Measurements from ENCODE around the gene PPA2. TPM values are rescaled to one million over a fixed set of nuclear protein-coding genes. Genes with fewer than 3 reads are reported as not detected.

Gene PPA2
- total RNA-seq, 3 donors from 2014 or later (not counting 1 experiment from before 2014, with no cell fraction given), result 41.6 to 50.6 (median 48.0) TPM

DNA sequence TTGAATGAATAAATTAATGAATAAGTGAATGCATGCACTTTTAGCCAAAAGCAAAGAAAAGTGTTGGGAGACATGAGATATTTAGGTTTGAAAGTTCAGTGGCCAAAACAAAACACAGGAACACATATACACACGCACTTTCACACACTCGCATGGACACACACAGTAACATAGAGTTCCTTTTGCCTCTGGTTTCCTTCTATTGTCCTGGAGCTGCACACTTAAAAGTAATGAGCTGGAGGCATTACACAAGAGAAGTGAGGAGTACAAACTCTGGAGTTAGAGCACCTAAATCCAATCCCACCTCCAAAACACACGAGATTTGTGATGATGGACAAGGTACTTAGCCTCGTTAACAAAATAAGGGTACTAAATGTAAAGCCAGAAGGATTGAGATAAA, 18.7 kb downstream of the PPA2 start:
- Mint-ChIP-seq H3K4me1 (peaks cover 35 to 42% of the 10 kb centered on the region in 2 donors), H3K27ac (no peak overlapping the region), H3K4me3 (no peak overlapping the region), H3K9me3 (peaks cover 0 to 3% of the 10 kb centered on the region in 2 donors), H3K36me3 (no peaks in the 10 kb centered on the region), H3K27me3 (ENCODE audit: low read depth in 2 of 2) (no peaks in the 10 kb centered on the region)
- 97% methylated on average over 4 of the region's 4 CpGs for WGBS (ENCODE audit: insufficient coverage)
- no peak for ATAC-seq
- Histone ChIP-seq H3K4me3 (ENCODE audit: low read length) (no peak overlapping the region), H3K27ac (ENCODE audit: low read length) (no peak overlapping the region), H3K4me1 (ENCODE audit: control insufficient read depth, insufficient read depth, low read length) (no peaks in the 10 kb centered on the region), H3K9me3 (ENCODE audit: control insufficient read depth, insufficient read depth, low read length) (no peaks in the 10 kb centered on the region), H3K36me3 (ENCODE audit: control insufficient read depth, insufficient read depth, low read length) (peaks cover 12% of the 10 kb centered on the region), H3K27me3 (ENCODE audit: control insufficient read depth, insufficient read depth, low read length) (no peaks in the 10 kb centered on the region)
- TF ChIP-seq, protein P1, sequence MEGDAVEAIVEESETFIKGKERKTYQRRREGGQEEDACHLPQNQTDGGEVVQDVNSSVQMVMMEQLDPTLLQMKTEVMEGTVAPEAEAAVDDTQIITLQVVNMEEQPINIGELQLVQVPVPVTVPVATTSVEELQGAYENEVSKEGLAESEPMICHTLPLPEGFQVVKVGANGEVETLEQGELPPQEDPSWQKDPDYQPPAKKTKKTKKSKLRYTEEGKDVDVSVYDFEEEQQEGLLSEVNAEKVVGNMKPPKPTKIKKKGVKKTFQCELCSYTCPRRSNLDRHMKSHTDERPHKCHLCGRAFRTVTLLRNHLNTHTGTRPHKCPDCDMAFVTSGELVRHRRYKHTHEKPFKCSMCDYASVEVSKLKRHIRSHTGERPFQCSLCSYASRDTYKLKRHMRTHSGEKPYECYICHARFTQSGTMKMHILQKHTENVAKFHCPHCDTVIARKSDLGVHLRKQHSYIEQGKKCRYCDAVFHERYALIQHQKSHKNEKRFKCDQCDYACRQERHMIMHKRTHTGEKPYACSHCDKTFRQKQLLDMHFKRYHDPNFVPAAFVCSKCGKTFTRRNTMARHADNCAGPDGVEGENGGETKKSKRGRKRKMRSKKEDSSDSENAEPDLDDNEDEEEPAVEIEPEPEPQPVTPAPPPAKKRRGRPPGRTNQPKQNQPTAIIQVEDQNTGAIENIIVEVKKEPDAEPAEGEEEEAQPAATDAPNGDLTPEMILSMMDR (IDR thresholded peaks at IDR 0.05), result no peak
- DNase-seq, result no peak
- intact Hi-C loops (cut with micrococcal nuclease), result no loop called here

DNA sequence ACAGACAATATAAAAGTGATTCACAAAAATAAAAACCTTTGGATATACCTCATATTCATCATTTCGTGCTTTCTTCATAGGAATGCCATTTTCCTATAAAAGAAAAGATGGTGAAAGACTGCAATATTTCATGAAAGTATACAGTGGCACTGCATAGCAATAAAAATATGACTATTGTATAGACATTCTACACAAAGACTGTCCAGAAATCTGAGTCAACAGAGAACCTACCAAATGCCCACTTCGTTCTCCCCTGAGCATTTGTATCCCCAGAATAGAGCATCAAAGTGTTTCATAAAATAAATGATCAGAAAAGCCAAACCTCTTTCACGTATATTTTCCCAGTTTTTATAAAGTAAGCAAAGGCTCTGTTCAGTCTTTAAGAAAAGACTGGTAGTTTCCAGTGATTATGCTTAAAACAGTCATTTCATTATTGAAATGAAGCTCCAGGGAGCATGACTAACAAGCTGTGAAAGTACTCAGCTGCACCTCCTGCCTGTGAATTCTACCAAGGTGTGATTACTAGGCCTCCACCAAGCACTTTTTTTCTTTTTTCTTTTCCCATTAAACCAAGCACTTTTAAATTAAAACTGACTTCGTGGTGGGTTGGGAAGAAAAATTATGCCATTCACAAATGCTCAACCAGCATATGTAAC, 20.2 kb downstream of the PPA2 start:
- H3K9me3 Mint-ChIP-seq, result peaks cover 0 to 3% of the 10 kb centered on the region in 2 donors
- intact Hi-C loops (cut with micrococcal nuclease), result no loop called here
- H3K36me3 Mint-ChIP-seq, result peaks cover 9% of the 10 kb centered on the region
- Histone ChIP-seq H3K9me3 (ENCODE audit: control insufficient read depth, insufficient read depth, low read length) (no peaks in the 10 kb centered on the region), H3K4me1 (ENCODE audit: control insufficient read depth, insufficient read depth, low read length) (no peaks in the 10 kb centered on the region), H3K27ac (ENCODE audit: low read length) (no peak overlapping the region), H3K4me3 (ENCODE audit: low read length) (no peak overlapping the region), H3K27me3 (ENCODE audit: control insufficient read depth, insufficient read depth, low read length) (no peaks in the 10 kb centered on the region), H3K36me3 (ENCODE audit: control insufficient read depth, insufficient read depth, low read length) (peaks cover 15% of the 10 kb centered on the region)
- ATAC-seq (no peak), DNase-seq (no peak)
- WGBS (ENCODE audit: insufficient coverage), result 82% methylated on average over 2 of the region's 4 CpGs
- no peak overlapping the region for H3K4me3 Mint-ChIP-seq
- peaks cover 35 to 37% of the 10 kb centered on the region in 2 donors for H3K4me1 Mint-ChIP-seq
- H3K27ac Mint-ChIP-seq, result no peak overlapping the region
- TF ChIP-seq, protein P1 (IDR thresholded peaks at IDR 0.05), result no peak
- no peaks in the 10 kb centered on the region for H3K27me3 Mint-ChIP-seq (ENCODE audit: low read depth in 2 of 2)

DNA sequence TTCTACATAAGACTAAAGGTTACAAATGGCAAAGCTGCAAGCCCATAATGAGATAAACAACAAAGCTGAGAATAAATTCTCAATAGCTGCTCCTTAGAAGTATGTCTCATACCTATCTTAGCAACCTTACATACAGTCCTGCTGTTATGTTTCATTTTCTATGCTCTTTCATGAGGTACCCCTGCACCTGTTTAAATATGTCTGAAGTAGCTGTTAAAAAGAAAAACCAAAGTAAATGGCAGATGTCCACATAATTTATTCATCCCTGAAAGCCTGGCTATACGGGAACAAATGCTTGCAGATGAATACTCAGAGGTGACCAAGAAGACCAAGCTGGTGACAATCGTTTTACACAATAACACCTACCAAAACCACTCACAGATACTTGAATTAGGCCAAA, 22.5 kb downstream of the PPA2 start:
- H3K27ac ChIP-seq (ENCODE audit: low read length), result no peak overlapping the region
- H3K9me3 ChIP-seq (ENCODE audit: control insufficient read depth, insufficient read depth, low read length), result no peaks in the 10 kb centered on the region
- TF ChIP-seq, protein P1 (IDR thresholded peaks at IDR 0.05), result no peak
- WGBS (ENCODE audit: insufficient coverage), result 81% methylated on average over 2 of the region's 2 CpGs
- H3K4me1 ChIP-seq (ENCODE audit: control insufficient read depth, insufficient read depth, low read length), result no peaks in the 10 kb centered on the region
- intact Hi-C loops (cut with micrococcal nuclease), result no loop called here
- Mint-ChIP-seq H3K4me1 (peaks cover 25 to 31% of the 10 kb centered on the region in 2 donors), H3K9me3 (peaks cover 0 to 3% of the 10 kb centered on the region in 2 donors), H3K4me3 (no peak overlapping the region), H3K27me3 (ENCODE audit: low read depth in 2 of 2) (no peaks in the 10 kb centered on the region), H3K27ac (no peak overlapping the region), H3K36me3 (peaks cover 9% of the 10 kb centered on the region)
- ATAC-seq (no peak), DNase-seq (no peak)
- peaks cover 18% of the 10 kb centered on the region for H3K36me3 ChIP-seq (ENCODE audit: control insufficient read depth, insufficient read depth, low read length)
- no peaks in the 10 kb centered on the region for H3K27me3 ChIP-seq (ENCODE audit: control insufficient read depth, insufficient read depth, low read length)
- no peak overlapping the region for H3K4me3 ChIP-seq (ENCODE audit: low read length)

DNA sequence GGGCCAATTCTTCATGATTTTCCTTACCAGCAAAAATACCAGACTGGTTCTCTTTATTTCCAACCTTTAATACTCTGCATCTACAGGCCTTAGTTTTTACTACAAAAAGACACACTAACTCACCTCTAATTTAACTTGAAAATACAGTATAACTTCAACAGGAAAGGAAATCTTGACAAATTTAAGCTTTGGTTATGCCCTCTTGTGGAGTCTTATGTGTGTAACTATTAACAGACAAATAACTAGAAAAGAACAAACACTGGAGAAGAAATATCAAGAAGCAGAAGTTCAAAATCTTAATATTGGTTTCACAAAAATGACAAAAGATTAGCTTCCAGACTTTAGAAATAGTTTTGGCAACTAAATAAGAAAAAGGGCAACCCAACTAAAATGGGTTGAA, 33.0 kb downstream of the PPA2 start:
- Mint-ChIP-seq H3K9me3 (no peaks in the 10 kb centered on the region), H3K36me3 (peaks cover 17% of the 10 kb centered on the region), H3K27me3 (ENCODE audit: low read depth in 2 of 2) (no peaks in the 10 kb centered on the region), H3K27ac (no peak overlapping the region), H3K4me1 (no peaks in the 10 kb centered on the region), H3K4me3 (no peak overlapping the region)
- Histone ChIP-seq H3K4me1 (ENCODE audit: control insufficient read depth, insufficient read depth, low read length) (no peaks in the 10 kb centered on the region), H3K36me3 (ENCODE audit: control insufficient read depth, insufficient read depth, low read length) (peaks cover 29% of the 10 kb centered on the region), H3K27me3 (ENCODE audit: control insufficient read depth, insufficient read depth, low read length) (no peaks in the 10 kb centered on the region), H3K4me3 (ENCODE audit: low read length) (no peak overlapping the region), H3K9me3 (ENCODE audit: control insufficient read depth, insufficient read depth, low read length) (no peaks in the 10 kb centered on the region), H3K27ac (ENCODE audit: low read length) (no peak overlapping the region)
- DNase-seq (no peak), ATAC-seq (no peak)
- TF ChIP-seq, protein P1 (IDR thresholded peaks at IDR 0.05), result no peak
- intact Hi-C loops (cut with micrococcal nuclease), result no loop called here

Measured in natural killer cell (primary cell).